Immature natural killer cell (primary cell): ENCODE results near the gene XG. TPM values are rescaled to one million over a fixed set of nuclear protein-coding genes. Genes with fewer than 3 reads are reported as not detected.

Experiments
- DNase-seq, 3 donors: peaks; one replicate each; pipeline ENCODE4 v3.0.0; 2022; ENCODE audit warnings: mixed read lengths in 1 of 3
- H3K27ac Mint-ChIP-seq, 6 donors: one replicate each; pipeline ENCODE4 v1.8.0; 2020; ENCODE audit warnings: mixed read lengths in 6 of 6, mild to moderate bottlenecking in 5 of 6, inconsistent platforms in 4 of 6, moderate library complexity in 3 of 6
- H3K27me3 Mint-ChIP-seq, 3 donors: one replicate each; pipeline ENCODE4 v1.8.0; 2020 to 2021; ENCODE audit warnings: low read depth in 3 of 3, mild to moderate bottlenecking in 3 of 3, mixed read lengths in 3 of 3, moderate library complexity in 3 of 3, inconsistent platforms in 1 of 3
- H3K36me3 Mint-ChIP-seq, 3 donors: one replicate each; pipeline ENCODE4 v1.8.0; 2020; ENCODE audit warnings: mixed read lengths in 3 of 3, inconsistent platforms in 2 of 3, mild to moderate bottlenecking in 2 of 3
- H3K4me1 Mint-ChIP-seq, 2 donors: one replicate each; pipeline ENCODE4 v1.8.0; 2020; ENCODE audit warnings: inconsistent platforms in 2 of 2, mild to moderate bottlenecking in 2 of 2, mixed read lengths in 2 of 2, moderate library complexity in 1 of 2
- H3K4me3 Mint-ChIP-seq, 5 donors: one replicate each; pipeline ENCODE4 v1.8.0; 2020; ENCODE audit warnings: mild to moderate bottlenecking in 5 of 5, mixed read lengths in 5 of 5, inconsistent platforms in 3 of 5, moderate library complexity in 3 of 5
- H3K9me3 Mint-ChIP-seq, 6 donors: one replicate each; pipeline ENCODE4 v1.8.0; 2020; ENCODE audit warnings: mild to moderate bottlenecking in 6 of 6, mixed read lengths in 6 of 6, inconsistent platforms in 4 of 6, moderate library complexity in 3 of 6
- polyA plus RNA-seq, 3 donors: library from polyadenylated mRNA; unstranded; fragments of 300-500 nt; fragmentation: Illumina TruSeq; gene quantifications; one replicate each; pipeline ENCODE4 v1.2.3, GENCODE V29; 2021

Gene XG
- polyA plus RNA-seq, 3 donors from 2014 or later: not detected

DNA sequence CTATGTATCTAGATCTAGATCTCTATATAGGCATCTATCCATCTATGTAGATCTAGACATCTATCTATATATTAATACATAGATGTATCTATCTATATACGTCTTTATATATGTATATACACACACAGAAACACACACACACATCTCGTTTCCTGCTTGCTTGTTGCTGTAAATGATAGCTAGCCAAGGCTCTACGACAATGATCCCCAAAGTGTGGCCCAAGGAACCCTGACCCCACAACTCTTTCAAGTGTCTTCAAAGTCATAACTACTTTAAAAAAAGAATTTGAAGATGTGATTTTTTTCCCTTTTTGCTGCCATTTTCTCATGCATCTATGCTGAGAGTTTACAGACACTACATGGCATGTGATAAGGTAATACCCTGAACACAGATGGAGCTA is 105.7 kb downstream of the XG start:
- Mint-ChIP-seq H3K4me1 (no peaks in the 10 kb centered on the region), H3K27ac (no peak overlapping the region), H3K27me3 (peaks cover 0 to 5% (median 0%) of the 10 kb centered on the region in 3 donors), H3K36me3 (no peaks in the 10 kb centered on the region), H3K9me3 (no peaks in the 10 kb centered on the region), H3K4me3 (no peak overlapping the region)
- no peak for DNase-seq

DNA sequence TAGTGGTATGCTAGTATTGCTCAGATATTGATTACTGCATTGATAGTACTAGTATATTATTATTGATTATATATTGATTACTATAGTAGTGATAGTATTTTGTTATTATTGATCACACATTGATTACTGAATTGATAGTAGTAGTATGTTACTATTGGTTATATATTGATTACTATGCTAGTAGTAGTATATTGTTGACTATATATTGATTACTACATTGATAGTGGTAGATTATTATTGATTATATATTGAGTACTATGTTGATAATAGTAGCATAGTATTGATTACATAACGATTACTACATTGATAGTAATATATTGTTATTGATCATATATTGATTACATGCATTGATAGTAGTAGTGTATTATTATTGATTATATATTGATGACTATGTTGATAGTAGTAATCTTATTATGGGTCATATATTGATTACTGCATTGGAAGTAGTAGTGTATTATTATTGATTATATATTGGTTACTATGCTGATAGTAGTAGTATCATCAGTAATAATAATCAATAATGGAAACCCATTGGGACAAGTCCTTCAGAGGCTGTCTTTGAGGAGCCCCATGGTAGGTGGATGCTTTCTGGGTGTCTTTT is 107.5 kb downstream of the XG start:
- Mint-ChIP-seq H3K4me3 (no peak overlapping the region), H3K4me1 (no peaks in the 10 kb centered on the region), H3K9me3 (no peaks in the 10 kb centered on the region), H3K27ac (no peak overlapping the region), H3K27me3 (peaks cover 0 to 9% (median 0%) of the 10 kb centered on the region in 3 donors), H3K36me3 (no peaks in the 10 kb centered on the region)
- DNase-seq: no peak

DNA sequence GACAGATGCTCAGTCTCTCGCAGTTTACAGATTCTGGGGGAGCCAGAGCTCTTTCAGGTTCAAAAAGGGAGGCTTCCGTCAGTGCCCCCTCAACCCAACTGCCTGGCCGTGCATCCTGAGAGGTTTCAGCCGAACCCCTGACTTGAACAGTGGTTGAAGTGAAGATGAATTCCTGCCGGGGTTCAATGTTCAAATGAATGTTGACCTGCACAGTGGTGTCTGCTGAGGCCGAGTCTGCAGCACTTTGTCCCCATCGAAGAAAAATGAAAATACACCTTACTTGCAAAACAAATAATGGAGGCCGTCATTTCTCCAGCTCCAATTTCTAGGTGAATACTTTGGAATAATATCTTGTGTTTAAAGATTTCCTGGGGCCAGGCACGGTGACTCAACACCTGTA is 110.6 kb downstream of the XG start:
- Mint-ChIP-seq H3K4me1 (no peaks in the 10 kb centered on the region), H3K27ac (no peak overlapping the region), H3K9me3 (no peaks in the 10 kb centered on the region), H3K36me3 (no peaks in the 10 kb centered on the region), H3K4me3 (no peak overlapping the region), H3K27me3 (peaks cover 0 to 8% (median 0%) of the 10 kb centered on the region in 3 donors)
- no peak for DNase-seq

DNA sequence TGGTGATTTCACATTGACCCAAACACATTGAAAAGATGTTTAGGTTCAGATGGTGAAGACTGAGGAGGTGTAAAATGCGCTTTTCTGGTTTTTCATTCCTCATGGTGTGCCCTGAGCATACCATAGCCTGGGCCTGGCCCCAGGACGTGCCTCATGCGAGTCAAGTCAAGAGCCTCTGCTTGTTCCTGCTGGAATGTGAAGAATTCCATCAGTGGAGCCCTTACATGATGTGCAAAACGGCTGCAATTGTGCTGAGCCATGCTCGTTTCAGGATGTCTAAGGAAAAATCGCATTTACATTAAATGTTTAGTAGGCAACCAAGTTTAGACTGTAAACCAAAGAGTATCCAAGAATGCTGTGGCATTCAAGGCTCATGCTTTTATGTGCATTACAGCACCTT is 111.8 kb downstream of the XG start:
- H3K4me3 Mint-ChIP-seq: no peak overlapping the region
- DNase-seq: no peak
- no peaks in the 10 kb centered on the region for H3K9me3 Mint-ChIP-seq
- H3K27me3 Mint-ChIP-seq: peaks cover 0 to 10% (median 0%) of the 10 kb centered on the region in 3 donors
- H3K36me3 Mint-ChIP-seq: no peaks in the 10 kb centered on the region
- no peaks in the 10 kb centered on the region for H3K4me1 Mint-ChIP-seq
- no peak overlapping the region for H3K27ac Mint-ChIP-seq

Other genes starting within 250 kb of the XG start
- gene CD99, start 60.7 kb upstream of the XG start, polyA plus RNA-seq: 100 to 1,000 TPM; 479 to 672 (median 543) TPM
- gene GYG2, start 76.9 kb downstream of the XG start, polyA plus RNA-seq: not detected
- 10 to 100 TPM in 2 of 3 donors, 1 to 10 TPM in 1; 7.1 to 16.0 (median 10.7) TPM for gene ARSD, start 177.3 kb downstream of the XG start, polyA plus RNA-seq